Erythroblast (primary cell): ENCODE results near the gene LRFN2.

Experiments
- GATA1 ChIP-seq: IDR thresholded peaks from 2 replicates; pipeline ENCODE4 v1.6.1; 2011; ENCODE audit warnings: low read depth, mild to moderate bottlenecking, control low read depth, low read length, moderate library complexity
- POLR2A ChIP-seq: IDR thresholded peaks from 2 replicates; pipeline ENCODE4 v1.6.1; 2011; ENCODE audit warnings: mild to moderate bottlenecking, low read length

- TF ChIP-seq GATA1 (no peak), POLR2A (no peak)
These were observed 243.8 kb downstream of the LRFN2 start for GRCh38 chr6:40343318-40343876.
